HG03457 (cell line): ENCODE results near the gene PON1.

ENCODE experiments used
- ATAC-seq: cut with Tn5 transposase; IDR thresholded peaks from one replicate; pipeline ENCODE4 v1.9.1; 2021; ENCODE audit warnings: moderate number of reproducible peaks; ENCODE audit not compliant: unreplicated experiment

The PON1 gene

GRCh38 chr7:95324431-95324830 is at the start of gene PON1:
Gene PON1, minus strand, starts transcription at chr7:95324532. Its CDS starts 57 bp downstream, at chr7:95324475.
- ATAC-seq = no peak

GRCh38 chr7:95373323-95373722 is 49.0 kb upstream of the PON1 start:
- no peak for ATAC-seq

- no peak for ATAC-seq
These were observed 43.9 kb upstream of the PON1 start for GRCh38 chr7:95368235-95368634.

DNA sequence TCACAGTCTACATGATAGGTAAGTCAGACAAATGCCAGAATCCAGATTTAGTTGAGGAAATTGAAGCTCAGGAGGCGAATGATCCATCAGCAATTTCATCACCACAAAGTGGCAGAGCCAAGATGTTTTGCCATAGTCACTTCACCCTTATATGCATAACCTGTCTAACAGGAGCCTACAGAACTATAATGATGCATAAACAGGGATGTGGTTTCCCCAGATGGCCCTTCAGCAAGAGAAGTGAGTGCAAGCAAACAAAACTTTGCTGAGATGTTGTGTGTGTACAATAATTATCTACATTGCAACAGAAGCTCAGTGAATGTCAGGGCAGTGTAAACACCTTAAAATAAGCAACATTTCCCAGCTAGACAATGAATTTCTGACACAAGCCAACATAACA is 43.3 kb upstream of the PON1 start:
- ATAC-seq = no peak

DNA sequence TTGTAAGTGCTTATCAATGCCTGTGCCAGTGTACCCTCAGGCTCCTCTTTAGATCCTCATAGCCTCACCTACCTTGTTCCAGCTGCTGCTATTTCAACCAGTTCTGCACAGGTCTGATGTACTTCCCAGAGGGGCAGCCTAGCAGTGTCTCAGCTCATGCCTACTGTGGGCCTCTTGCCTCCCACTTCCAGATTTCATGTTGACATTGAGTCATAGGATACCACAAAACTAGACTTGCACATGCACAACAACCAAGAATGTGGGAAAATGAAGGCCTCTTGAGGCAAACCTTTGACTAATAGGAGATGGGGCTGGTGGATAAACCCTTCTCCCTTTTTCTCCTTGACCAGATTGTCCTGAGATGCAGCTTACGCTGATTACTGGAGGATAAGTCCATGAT is 40.8 kb upstream of the PON1 start:
- no peak for ATAC-seq

DNA sequence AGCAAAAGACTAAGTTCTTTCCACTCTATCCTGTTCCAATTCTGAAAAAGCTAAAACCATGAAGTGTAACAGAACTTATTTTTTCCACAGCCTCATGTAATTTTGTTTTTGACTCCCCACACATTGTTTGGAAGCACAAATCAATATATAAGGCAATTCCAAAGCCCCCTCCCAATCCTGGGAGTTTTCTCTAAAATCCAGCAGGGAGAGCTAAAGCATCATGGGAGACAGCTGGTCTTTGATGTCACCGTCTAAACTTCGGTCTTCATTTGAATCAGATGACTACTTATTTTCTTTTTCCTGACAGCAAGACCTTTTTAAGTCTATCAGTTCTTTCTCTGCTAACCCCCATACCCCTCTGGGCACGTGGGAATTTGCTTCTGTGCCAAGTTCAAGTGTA is 33.3 kb upstream of the PON1 start:
- ATAC-seq = no peak

- no peak for ATAC-seq
These were observed 18.4 kb upstream of the PON1 start for GRCh38 chr7:95342642-95343307.

DNA sequence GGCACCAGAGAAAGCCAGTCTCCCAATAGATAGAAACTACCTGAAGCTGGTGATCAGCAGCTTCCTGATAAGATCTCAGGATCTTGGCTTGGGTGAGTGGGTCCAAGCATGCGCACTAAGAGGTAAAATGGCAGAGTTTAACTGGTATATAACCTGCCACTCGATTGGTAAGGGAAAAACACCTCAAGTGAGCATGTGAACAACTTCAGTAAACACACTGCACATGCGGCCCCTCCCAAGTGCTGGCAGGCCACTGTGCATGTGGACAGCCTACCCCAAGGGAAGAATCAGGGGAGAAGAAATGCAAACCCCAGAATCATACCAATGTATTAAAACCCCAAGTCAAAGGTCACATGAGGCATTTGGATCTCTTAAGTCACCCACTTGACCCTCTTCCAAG is 17.7 kb upstream of the PON1 start:
- no peak for ATAC-seq

DNA sequence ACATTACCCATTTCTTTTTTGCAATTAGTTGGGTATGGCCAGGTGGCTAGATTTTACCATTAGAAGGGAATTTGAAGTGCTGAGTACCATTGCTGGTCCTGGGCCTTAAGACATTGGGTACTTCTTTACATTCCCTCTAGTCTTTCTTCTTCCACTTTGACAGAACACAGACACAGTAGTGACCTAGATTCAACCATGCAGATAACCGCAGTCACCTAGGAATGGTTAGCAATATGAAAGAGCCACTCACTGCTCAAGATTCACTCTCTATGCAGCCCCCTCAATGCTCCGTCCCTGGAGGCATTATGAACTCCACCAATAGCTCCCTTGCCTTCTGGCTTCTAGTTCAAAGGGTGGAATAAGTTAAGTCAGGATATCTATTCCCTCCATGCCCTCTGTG is 16.2 kb upstream of the PON1 start:
- ATAC-seq = no peak

DNA sequence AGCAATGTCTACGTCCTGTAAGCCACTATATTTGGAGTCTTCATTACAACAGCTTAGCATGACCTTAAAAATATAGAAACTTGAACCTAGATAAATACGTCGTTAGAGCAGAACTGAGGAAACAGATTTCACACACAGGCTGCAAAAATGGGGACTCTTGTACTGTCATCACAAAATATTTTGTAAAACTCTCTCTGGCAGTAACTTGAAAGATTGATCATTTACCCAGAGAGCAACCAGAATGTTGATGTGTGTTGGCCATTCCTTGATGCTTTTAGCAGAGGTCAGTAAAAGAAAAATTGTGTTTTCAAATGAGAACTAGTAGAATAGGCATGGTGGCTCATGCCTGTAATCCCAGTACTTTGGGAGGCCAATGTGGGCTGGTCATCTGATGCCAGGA is 14.5 kb upstream of the PON1 start:
- no peak for ATAC-seq

- no peak for ATAC-seq
These were observed 10.8 kb upstream of the PON1 start for GRCh38 chr7:95335093-95335492.

DNA sequence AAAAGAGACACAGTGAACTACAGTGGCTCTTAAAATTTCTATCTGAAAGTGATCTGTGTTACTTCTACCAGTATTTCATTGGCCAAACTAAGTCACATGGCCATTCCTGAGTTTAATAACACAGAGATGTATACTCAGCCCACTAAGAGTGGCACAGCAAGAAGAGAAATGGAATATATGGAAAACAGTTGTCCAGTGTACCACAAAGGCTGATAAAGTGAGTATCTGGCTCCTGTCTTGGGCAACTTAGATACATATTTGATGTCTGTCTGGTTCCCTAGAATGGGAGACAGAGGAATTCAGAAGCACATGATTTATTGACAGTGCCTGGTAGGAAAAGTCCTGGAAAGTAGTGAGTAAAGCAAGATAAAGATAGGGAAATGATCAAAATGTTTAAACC is 10.1 kb upstream of the PON1 start:
- no peak for ATAC-seq

GRCh38 chr7:95330961-95331337 is 6.6 kb upstream of the PON1 start:
- peak; percentile 19 for ATAC-seq

GRCh38 chr7:95330204-95330960 is 6.0 kb upstream of the PON1 start:
- ATAC-seq = peak; percentile 93

DNA sequence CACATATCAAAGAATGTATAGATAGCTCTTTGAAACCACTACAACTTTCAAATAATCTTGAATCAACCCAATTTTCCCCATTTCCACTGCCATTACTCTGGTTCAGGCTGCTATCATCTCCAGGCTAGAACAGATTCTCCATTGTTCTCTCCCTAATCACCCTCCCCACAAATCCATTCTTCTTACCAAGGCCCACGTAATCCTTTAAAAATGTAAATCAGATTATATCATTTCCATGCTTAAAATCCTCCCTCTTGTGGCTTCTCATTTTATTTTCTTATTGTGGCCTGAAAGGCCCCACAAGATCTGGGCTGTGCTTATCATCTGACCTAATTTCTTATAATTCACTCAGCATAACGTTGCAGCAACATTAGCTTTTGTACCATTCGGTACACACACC is 3.0 kb upstream of the PON1 start:
- no peak for ATAC-seq

DNA sequence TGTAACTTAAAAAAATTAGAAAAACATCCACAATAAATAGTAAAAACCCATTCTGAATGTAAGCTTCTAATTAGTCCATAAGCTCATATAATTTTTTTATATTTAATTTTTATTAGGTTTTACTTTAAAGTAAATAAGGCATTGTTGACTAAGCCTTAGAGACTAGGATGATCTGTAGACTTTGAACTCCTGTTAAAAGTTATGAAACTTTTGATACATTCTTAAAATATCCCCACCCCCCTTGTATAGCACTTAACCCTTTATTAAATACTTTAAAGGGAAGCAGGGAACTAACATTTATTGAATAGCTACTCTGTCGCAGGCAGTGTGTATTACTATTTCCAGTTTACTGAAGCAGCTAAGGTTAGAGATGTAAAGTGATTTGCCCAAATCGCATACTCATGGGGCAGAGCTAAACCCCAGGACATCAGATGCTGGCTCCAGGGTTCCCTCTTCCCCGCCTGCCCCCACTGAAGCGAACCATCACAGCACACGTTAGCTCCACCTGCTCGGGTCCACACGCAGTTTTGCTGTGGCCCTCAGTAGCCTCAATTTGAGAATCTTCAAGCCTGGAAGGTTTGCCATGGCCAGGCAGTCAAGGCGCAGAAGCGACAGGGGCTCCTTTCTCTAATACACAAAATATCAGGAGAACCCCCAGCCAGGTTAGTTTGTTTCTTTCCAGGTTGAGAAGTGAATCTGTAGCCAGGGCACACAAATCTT is 762 bp downstream of the PON1 start:
- ATAC-seq = no peak

DNA sequence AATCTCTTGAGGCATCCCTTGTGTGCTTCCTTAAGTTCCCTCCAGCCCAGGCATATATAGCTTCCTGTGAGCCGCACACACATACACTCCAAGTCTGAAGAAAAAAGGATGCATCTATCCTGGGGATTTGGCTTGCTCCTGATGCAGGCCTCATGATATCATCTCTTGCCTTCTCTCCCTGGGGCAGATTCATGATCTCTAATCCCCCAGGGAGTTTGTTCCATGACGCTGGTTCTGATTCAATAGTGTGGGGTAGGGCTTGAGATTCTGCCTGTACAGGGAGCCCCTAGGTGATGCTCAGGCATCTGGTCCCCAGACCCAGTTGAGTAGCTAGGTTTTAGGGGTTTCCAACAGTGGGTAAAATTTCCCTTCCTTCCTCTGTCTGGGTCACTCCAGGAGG is 1.5 kb downstream of the PON1 start:
- no peak for ATAC-seq

GRCh38 chr7:95322396-95322795 is 1.9 kb downstream of the PON1 start:
- ATAC-seq = no peak

GRCh38 chr7:95321720-95322119 is 2.6 kb downstream of the PON1 start:
- ATAC-seq = no peak

DNA sequence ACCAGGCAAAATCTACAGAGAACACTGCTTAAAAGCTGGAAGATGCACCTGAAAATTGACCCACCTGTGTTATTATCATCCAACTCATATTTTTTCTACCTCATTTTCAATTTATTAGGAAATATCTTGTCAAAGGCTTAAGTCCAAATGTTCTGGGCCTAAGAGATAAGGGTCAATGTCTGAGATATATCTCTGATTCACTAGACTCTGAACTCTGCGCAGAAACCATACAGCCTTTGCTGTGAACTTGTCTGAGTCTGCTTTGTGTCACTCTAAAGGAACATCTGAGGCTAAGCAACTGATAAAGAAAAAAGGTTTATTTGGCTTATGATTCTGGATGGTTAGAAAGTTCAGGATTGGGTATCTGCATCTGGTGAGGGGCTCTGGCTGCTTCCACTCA is 3.7 kb downstream of the PON1 start:
- ATAC-seq = no peak

- no peak for ATAC-seq
These were observed 4.8 kb downstream of the PON1 start for GRCh38 chr7:95319570-95319969.

DNA sequence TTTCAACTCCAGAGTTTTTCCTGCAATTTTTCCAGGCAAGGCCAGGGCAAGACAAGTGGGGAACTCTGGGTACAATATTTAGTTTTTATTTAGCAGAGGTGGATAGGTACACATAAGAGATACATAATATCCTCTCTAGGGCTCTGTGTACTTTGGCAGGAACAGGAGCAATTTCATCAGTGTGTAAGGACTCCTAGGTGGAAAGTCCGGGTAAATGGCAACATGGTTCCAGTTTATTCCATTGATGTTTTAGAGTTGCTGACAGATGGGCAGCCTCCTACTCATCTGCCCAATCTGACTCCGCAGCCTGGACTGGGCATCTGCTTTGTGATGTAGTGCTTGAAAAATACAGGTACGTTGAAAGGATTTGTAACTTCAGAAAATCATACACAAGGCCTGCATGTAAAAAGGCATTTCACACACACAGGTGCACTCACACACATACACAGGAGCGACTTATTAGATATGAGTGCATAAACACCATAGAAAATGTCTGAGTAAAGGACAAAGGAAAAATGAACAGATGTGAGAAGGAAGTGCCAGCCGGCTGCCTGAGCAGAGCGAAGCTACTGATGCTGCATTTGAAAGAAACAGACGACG is 5.7 kb downstream of the PON1 start:
- no peak for ATAC-seq
